ENCODE data around the gene GABRB3.
A peak's percentile ranks its signal among the peaks of the same experiment; 100 is the strongest.

Gene GABRB3

GRCh38 chr15:26771578-26772153 is 1.2 kb downstream of the GABRB3 start:
- Mint-ChIP-seq H3K27ac (no peak overlapping the region), H3K4me3 (peak overlapping the region; percentile 86 to 88 (median 87)), H3K27me3 (ENCODE audit: low read depth) (peaks cover 43% of the 10 kb centered on the region), H3K9me3 (no peaks in the 10 kb centered on the region), H3K36me3 (ENCODE audit: low read depth) (no peaks in the 10 kb centered on the region), H3K4me1 (peaks cover 12% of the 10 kb centered on the region)
- TF ChIP-seq CTCF (IDR thresholded peaks at IDR 0.05; ENCODE audit: unreplicated experiment in 3 of 3) = no peak

GRCh38 chr15:26771168-26771567 is 1.7 kb downstream of the GABRB3 start:
- Mint-ChIP-seq H3K36me3 (ENCODE audit: low read depth) (no peaks in the 10 kb centered on the region), H3K9me3 (no peaks in the 10 kb centered on the region), H3K4me1 (peaks cover 12% of the 10 kb centered on the region), H3K27me3 (ENCODE audit: low read depth) (peaks cover 43% of the 10 kb centered on the region), H3K27ac (no peak overlapping the region), H3K4me3 (peak overlapping the region; percentile 86 to 88 (median 87))
- TF ChIP-seq CTCF (IDR thresholded peaks at IDR 0.05; ENCODE audit: unreplicated experiment in 3 of 3) = no peak

- no peaks in the 10 kb centered on the region for H3K9me3 Mint-ChIP-seq
- H3K4me1 Mint-ChIP-seq = peaks cover 7% of the 10 kb centered on the region
- no peaks in the 10 kb centered on the region for H3K36me3 Mint-ChIP-seq (ENCODE audit: low read depth)
- peaks cover 18% of the 10 kb centered on the region for H3K27me3 Mint-ChIP-seq (ENCODE audit: low read depth)
- no peak for TF ChIP-seq CTCF (IDR thresholded peaks at IDR 0.05; ENCODE audit: unreplicated experiment in 3 of 3)
- H3K27ac Mint-ChIP-seq = no peak overlapping the region
- no peak overlapping the region for H3K4me3 Mint-ChIP-seq
These were observed 5.6 kb downstream of the GABRB3 start for GRCh38 chr15:26767169-26767670.

- no peak for TF ChIP-seq CTCF (IDR thresholded peaks at IDR 0.05; ENCODE audit: unreplicated experiment in 3 of 3)
- H3K9me3 Mint-ChIP-seq = no peaks in the 10 kb centered on the region
- peaks cover under 1% of the 10 kb centered on the region for H3K4me1 Mint-ChIP-seq
These were observed 6.6 kb downstream of the GABRB3 start for GRCh38 chr15:26766262-26766661.

GRCh38 chr15:26759986-26760385 is 12.9 kb downstream of the GABRB3 start:
- no peaks in the 10 kb centered on the region for H3K27me3 Mint-ChIP-seq (ENCODE audit: low read depth)
- H3K4me1 Mint-ChIP-seq = no peaks in the 10 kb centered on the region
- no peak overlapping the region for H3K4me3 Mint-ChIP-seq
- no peak overlapping the region for H3K27ac Mint-ChIP-seq
- H3K36me3 Mint-ChIP-seq (ENCODE audit: low read depth) = no peaks in the 10 kb centered on the region
- no peak for TF ChIP-seq CTCF (IDR thresholded peaks at IDR 0.05; ENCODE audit: unreplicated experiment in 3 of 3)
- H3K9me3 Mint-ChIP-seq = no peaks in the 10 kb centered on the region

More at GRCh38 chr15:26766262-26766661, 6.6 kb downstream of the GABRB3 start:
- no peak overlapping the region for H3K27ac Mint-ChIP-seq
- H3K27me3 Mint-ChIP-seq (ENCODE audit: low read depth) = peaks cover 10% of the 10 kb centered on the region
- no peak overlapping the region for H3K4me3 Mint-ChIP-seq
- no peaks in the 10 kb centered on the region for H3K36me3 Mint-ChIP-seq (ENCODE audit: low read depth)

- no peaks in the 10 kb centered on the region for H3K9me3 Mint-ChIP-seq
- peaks cover 2% of the 10 kb centered on the region for H3K27me3 Mint-ChIP-seq (ENCODE audit: low read depth)
- no peak for TF ChIP-seq CTCF (IDR thresholded peaks at IDR 0.05; ENCODE audit: unreplicated experiment in 3 of 3)
- H3K4me1 Mint-ChIP-seq = no peaks in the 10 kb centered on the region
- no peak overlapping the region for H3K27ac Mint-ChIP-seq
- no peaks in the 10 kb centered on the region for H3K36me3 Mint-ChIP-seq (ENCODE audit: low read depth)
- H3K4me3 Mint-ChIP-seq = no peak overlapping the region
These were observed 14.8 kb downstream of the GABRB3 start for GRCh38 chr15:26758079-26758478.
